Gastroesophageal sphincter (tissue), 3 donors: ENCODE measurements around the gene RANBP2.
"Not testable (repeated sequence)": the region's sequence is repeated elsewhere in the genome, so short reads cannot be mapped to it uniquely, and the experiment has no call there.

ENCODE experiments used
- CTCF ChIP-seq, 4 experiments: fragments of 200-600 bp in 2 of 4; fragments of 450-650 bp in 2 of 4; sonication (generic) in 1 of 4; IDR thresholded peaks; one replicate each; pipeline ENCODE4 v1.5.1; 2017 to 2019; ENCODE audit warnings: antibody characterized with exemption in 4 of 4, mild to moderate bottlenecking in 2 of 4, moderate library complexity in 2 of 4
- EP300 ChIP-seq: sonication (generic); formaldehyde crosslinking; IDR thresholded peaks from one replicate; pipeline ENCODE4 v1.6.1; 2017; ENCODE audit warnings: antibody characterized with exemption, mild to moderate bottlenecking

GRCh38 chr2:108766671-108767070 lies 47.4 kb downstream of the RANBP2 start:
- not testable (repeated sequence) for TF ChIP-seq CTCF (IDR thresholded peaks at IDR 0.05); EP300
